BJ (cell line): ENCODE data around the gene ARFRP1. TPM values are rescaled to one million over a fixed set of nuclear protein-coding genes. Genes with fewer than 3 reads are reported as not detected.

Source experiments
- CTCF ChIA-PET: fragments of 350-600 bp; formaldehyde crosslinking; extraction: SDS; loops from one replicate; lab custom pipeline; 2021; ENCODE audit warnings: antibody characterized with exemption, inconsistent platforms; lab: Yijun Ruan, JAX
- POLR2A ChIA-PET: fragments of 300-600 bp; sonication (Branson Sonifier 250); formaldehyde crosslinking; extraction: SDS; loops from one replicate; lab custom pipeline; 2021; ENCODE audit warnings: antibody characterized with exemption; lab: Charles Lee
- DNase-seq: peaks from one replicate; pipeline ENCODE4 v3.0.0-alpha.2; 2011; ENCODE audit warnings: low read depth
- H3K27me3 ChIP-seq: 2 replicates; pipeline ENCODE4 v1.6.0; 2011; ENCODE audit warnings: low read length; ENCODE audit not compliant: control insufficient read depth, insufficient read depth
- H3K36me3 ChIP-seq: 2 replicates; pipeline ENCODE4 v1.5.1; 2011; ENCODE audit warnings: low read length; ENCODE audit not compliant: control insufficient read depth, insufficient read depth
- H3K4me3 ChIP-seq: 2 replicates; pipeline ENCODE4 v1.5.1; 2011; ENCODE audit warnings: low read depth, mild to moderate bottlenecking, control low read depth, low read length
- CTCF ChIP-seq: IDR thresholded peaks from 2 replicates; pipeline ENCODE4 v1.5.1; 2011; ENCODE audit warnings: low read depth, mild to moderate bottlenecking, control low read depth, inconsistent platforms, low read length, moderate library complexity; ENCODE audit not compliant: insufficient read depth
- polyA plus RNA-seq: library from polyadenylated mRNA; depleted of rRNA; stranded (reverse); fragments of >200 nt; gene quantifications from 2 replicates; pipeline ENCODE4 v1.2.3, GENCODE V29; 2011

Gene ARFRP1
- polyA plus RNA-seq, 1 experiment, result 41.9 TPM

GRCh38 chr20:63680857-63681608 lies 26.7 kb downstream of the ARFRP1 start:
- CTCF ChIA-PET, result interaction anchor here (1.5 kb wide), 2 partner anchors 19 to 144 kb away, joined by 4 read pairs; partner anchors contain the start of gene PTK6

GRCh38 chr20:63680427-63680826 lies 27.3 kb downstream of the ARFRP1 start:
- CTCF ChIA-PET, result interaction anchor here (1.5 kb wide), 2 partner anchors 18 to 143 kb away, joined by 4 read pairs; partner anchors contain the start of gene PTK6
- Histone ChIP-seq H3K4me3 (no peak overlapping the region), H3K36me3 (peaks cover 13% of the 10 kb centered on the region), H3K27me3 (no peaks in the 10 kb centered on the region)
- POLR2A ChIA-PET, result no interaction called here
- TF ChIP-seq CTCF, result no peak
- DNase-seq, result no peak

More at GRCh38 chr20:63680857-63681608, 26.7 kb downstream of the ARFRP1 start:
- no peak for TF ChIP-seq CTCF
- POLR2A ChIA-PET, result interaction anchor here (0.6 kb wide), 1 partner anchor 39 kb away, joined by 3 read pairs; no protein-coding TSS in a partner anchor
- DNase-seq, result no peak
- Histone ChIP-seq H3K4me3 (no peak overlapping the region), H3K36me3 (peaks cover 13% of the 10 kb centered on the region), H3K27me3 (no peaks in the 10 kb centered on the region)

GRCh38 chr20:63679799-63680305 lies 27.9 kb downstream of the ARFRP1 start:
- CTCF ChIA-PET, result interaction anchor here (1.5 kb wide), 2 partner anchors 18 to 142 kb away, joined by 4 read pairs; partner anchors contain the start of gene PTK6
- H3K36me3 ChIP-seq, result peaks cover 13% of the 10 kb centered on the region
- POLR2A ChIA-PET, result no interaction called here
- DNase-seq, result no peak
- no peak overlapping the region for H3K4me3 ChIP-seq
- TF ChIP-seq CTCF, result no peak
- no peaks in the 10 kb centered on the region for H3K27me3 ChIP-seq

- ChIA-PET CTCF (no interaction called here), POLR2A (no interaction called here)
- H3K4me3 ChIP-seq, result no peak overlapping the region
- TF ChIP-seq CTCF, result no peak
- no peak for DNase-seq
- H3K36me3 ChIP-seq, result peaks cover 16% of the 10 kb centered on the region
- H3K27me3 ChIP-seq, result no peaks in the 10 kb centered on the region
These were observed 28.9 kb downstream of the ARFRP1 start for GRCh38 chr20:63678667-63679465.

GRCh38 chr20:63678071-63678470 lies 29.7 kb downstream of the ARFRP1 start:
- ChIA-PET CTCF (no interaction called here), POLR2A (no interaction called here)
- TF ChIP-seq CTCF, result no peak
- no peak overlapping the region for H3K4me3 ChIP-seq
- DNase-seq, result no peak
- H3K36me3 ChIP-seq, result peaks cover 17% of the 10 kb centered on the region
- no peaks in the 10 kb centered on the region for H3K27me3 ChIP-seq
